CD14-positive monocyte (primary cell): ENCODE data around the gene OTOG. TPM values are rescaled to one million over a fixed set of nuclear protein-coding genes. Genes with fewer than 3 reads are reported as not detected.

ENCODE experiments used
- DNase-seq, 3 donors: peaks; one replicate each; pipeline ENCODE4 v3.0.0-alpha.2; 2011 to 2022
- H2AFZ ChIP-seq: 2 replicates; pipeline ENCODE4 v1.6.0; 2012; ENCODE audit warnings: mild to moderate bottlenecking, low read depth, low read length, inconsistent platforms; ENCODE audit not compliant: insufficient read depth, poor library complexity, severe bottlenecking
- H3K27ac ChIP-seq, 2 donors: 1 replicate in 1 of 2; 2 replicates in 1 of 2; pipeline ENCODE4 v1.5.1; 2012 to 2013; ENCODE audit warnings: low read length in 2 of 2, control low read depth in 1 of 2, inconsistent platforms in 1 of 2, low read depth in 1 of 2, mild to moderate bottlenecking in 1 of 2
- H3K27me3 ChIP-seq, 2 donors: one replicate each; pipeline versions ENCODE4 v1.6.0 to v1.6.1; 2011 to 2013; ENCODE audit warnings: low read length in 2 of 2; ENCODE audit not compliant: control insufficient read depth in 2 of 2, insufficient read depth in 2 of 2
- H3K36me3 ChIP-seq, 2 donors: replicated peaks in 1 of 2; 1 replicate in 1 of 2; 2 replicates in 1 of 2; pipeline versions ENCODE4 v1.5.1 to v1.6.1; 2012 to 2013; ENCODE audit warnings: low read length in 2 of 2, control low read depth in 1 of 2, inconsistent platforms in 1 of 2, mild to moderate bottlenecking in 1 of 2; ENCODE audit not compliant: insufficient read depth in 2 of 2, control insufficient read depth in 1 of 2
- H3K4me1 ChIP-seq, 2 donors: 1 replicate in 1 of 2; 2 replicates in 1 of 2; pipeline versions ENCODE4 v1.5.1 to v1.6.1; 2012 to 2013; ENCODE audit warnings: low read length in 2 of 2, control low read depth in 1 of 2, inconsistent platforms in 1 of 2, mild to moderate bottlenecking in 1 of 2, moderate library complexity in 1 of 2; ENCODE audit not compliant: insufficient read depth in 2 of 2, control insufficient read depth in 1 of 2
- H3K4me2 ChIP-seq: replicated peaks from 2 replicates; pipeline ENCODE3; 2012; ENCODE audit warnings: low read length, moderate library complexity, mild to moderate bottlenecking; ENCODE audit not compliant: poor library complexity, severe bottlenecking; ENCODE audit errors: extremely low read depth
- H3K4me3 ChIP-seq, 3 experiments: fragments of 200-600 bp in 1 of 3; sonication (generic) in 1 of 3; replicated peaks in 1 of 3; 1 replicate in 2 of 3; 2 replicates in 1 of 3; pipeline ENCODE4 v1.5.1; 2011 to 2013; ENCODE audit warnings: low read length in 3 of 3, mild to moderate bottlenecking in 3 of 3, control low read depth in 2 of 3, low read depth in 2 of 3, inconsistent platforms in 1 of 3, moderate library complexity in 1 of 3
- H3K79me2 ChIP-seq: 2 replicates; pipeline ENCODE4 v1.6.0; 2012; ENCODE audit warnings: mild to moderate bottlenecking, control low read depth, inconsistent platforms, low read length, moderate library complexity; ENCODE audit not compliant: insufficient read depth
- H3K9ac ChIP-seq: 2 replicates; pipeline ENCODE4 v1.6.0; 2017; ENCODE audit warnings: low read length, mild to moderate bottlenecking; ENCODE audit not compliant: insufficient read depth, poor library complexity, severe bottlenecking
- H3K9me3 ChIP-seq, 2 donors: replicated peaks in 1 of 2; 1 replicate in 1 of 2; 2 replicates in 1 of 2; pipeline versions ENCODE4 v1.5.1 to v1.6.1; 2012 to 2013; ENCODE audit warnings: low read length in 2 of 2, control low read depth in 1 of 2; ENCODE audit not compliant: control insufficient read depth in 1 of 2, insufficient read depth in 1 of 2
- H4K20me1 ChIP-seq: 2 replicates; pipeline ENCODE4 v1.6.0; 2012; ENCODE audit warnings: mild to moderate bottlenecking, low read length, control low read depth, moderate library complexity; ENCODE audit not compliant: insufficient read depth
- H3K27ac Mint-ChIP-seq, 7 donors: one replicate each; pipeline ENCODE4 v1.8.0; 2020; ENCODE audit warnings: mild to moderate bottlenecking in 7 of 7, mixed read lengths in 7 of 7, moderate library complexity in 6 of 7, inconsistent platforms in 2 of 7
- H3K27me3 Mint-ChIP-seq, 3 donors: one replicate each; pipeline ENCODE4 v1.8.0; 2021 to 2022; ENCODE audit warnings: low read depth in 3 of 3, mild to moderate bottlenecking in 3 of 3, mixed read lengths in 3 of 3, moderate library complexity in 3 of 3, inconsistent platforms in 1 of 3
- H3K36me3 Mint-ChIP-seq, 2 donors: one replicate each; pipeline ENCODE4 v1.8.0; 2020; ENCODE audit warnings: mixed read lengths in 2 of 2, inconsistent platforms in 1 of 2, mild to moderate bottlenecking in 1 of 2
- H3K4me1 Mint-ChIP-seq: one replicate; pipeline ENCODE4 v1.8.0; 2020; ENCODE audit warnings: mild to moderate bottlenecking, mixed read lengths
- H3K4me3 Mint-ChIP-seq, 2 donors: one replicate each; pipeline ENCODE4 v1.8.0; 2020; ENCODE audit warnings: mild to moderate bottlenecking in 2 of 2, mixed read lengths in 2 of 2, moderate library complexity in 1 of 2
- H3K9me3 Mint-ChIP-seq, 7 donors: one replicate each; pipeline ENCODE4 v1.8.0; 2020 to 2022; ENCODE audit warnings: mixed read lengths in 7 of 7, mild to moderate bottlenecking in 6 of 7, moderate library complexity in 6 of 7, inconsistent platforms in 2 of 7
- CTCF ChIP-seq: fragments of 200-600 bp; IDR thresholded peaks from one replicate; pipeline ENCODE4 v1.8.0; 2022; ENCODE audit warnings: antibody characterized with exemption, mild to moderate bottlenecking
- WGBS: methylation state at CpG from one replicate; pipeline ENCODE4 v1.1.5; 2013; ENCODE audit warnings: missing lambda C conversion rate; ENCODE audit not compliant: insufficient coverage; 5-methylcytosine and 5-hydroxymethylcytosine counted together
- intact Hi-C, 2 donors: fragments of 100-400 bp; cut with micrococcal nuclease; formaldehyde crosslinking; loops; one replicate each; pipeline versions ENCODE4 v1.15.0 to v1.15.1; 2023
- polyA plus RNA-seq, 3 donors: library from polyadenylated mRNA; depleted of rRNA in 1 of 3; unstranded in 2 of 3; stranded (reverse) in 1 of 3; fragments of 300-500 nt in 2 of 3; fragments of >200 nt in 1 of 3; fragmentation: Illumina TruSeq in 2 of 3; gene quantifications; 1 replicate in 2 of 3; 2 replicates in 1 of 3; pipeline ENCODE4 v1.2.3, GENCODE V29; 2012 to 2021

OTOG gene
- polyA plus RNA-seq, 3 donors, result not detected

GRCh38 chr11:17646451-17647145, 99.5 kb downstream of the OTOG start:
- intact Hi-C loops, result no loop called here
- Mint-ChIP-seq H3K27me3 (peaks cover 8 to 26% (median 10%) of the 10 kb centered on the region in 3 donors), H3K4me1 (no peaks in the 10 kb centered on the region), H3K9me3 (peaks cover 0 to 14% (median 6%) of the 10 kb centered on the region in 7 donors), H3K4me3 (no peak overlapping the region), H3K27ac (no peak overlapping the region), H3K36me3 (no peaks in the 10 kb centered on the region)
- H3K4me3 ChIP-seq, result no peak overlapping the region
- no peak overlapping the region for H3K4me2 ChIP-seq
- no peaks in the 10 kb centered on the region for H3K79me2 ChIP-seq
- no peak overlapping the region for H3K9ac ChIP-seq
- no peaks in the 10 kb centered on the region for H3K36me3 ChIP-seq
- H3K27me3 ChIP-seq, result peaks cover 2 to 14% of the 10 kb centered on the region in 2 donors
- H2AFZ ChIP-seq, result no peak overlapping the region
- 83% methylated on average over 1 of the region's 8 CpGs for WGBS
- no peak for TF ChIP-seq CTCF
- H3K9me3 ChIP-seq, result no peaks in the 10 kb centered on the region
- no peak overlapping the region for H3K27ac ChIP-seq
- no peaks in the 10 kb centered on the region for H4K20me1 ChIP-seq
- DNase-seq, result no peak
- H3K4me1 ChIP-seq, result no peaks in the 10 kb centered on the region

- Histone ChIP-seq H2AFZ (no peak overlapping the region), H3K36me3 (no peaks in the 10 kb centered on the region), H3K9ac (no peak overlapping the region), H3K4me3 (no peak overlapping the region), H3K27me3 (peaks cover 2 to 14% of the 10 kb centered on the region in 2 donors), H3K79me2 (no peaks in the 10 kb centered on the region), H4K20me1 (no peaks in the 10 kb centered on the region), H3K4me1 (no peaks in the 10 kb centered on the region), H3K27ac (no peak overlapping the region), H3K9me3 (no peaks in the 10 kb centered on the region), H3K4me2 (no peak overlapping the region)
- H3K36me3 Mint-ChIP-seq, result no peaks in the 10 kb centered on the region
- DNase-seq, result no peak
- no peak overlapping the region for H3K27ac Mint-ChIP-seq
- peaks cover 0 to 16% (median 6%) of the 10 kb centered on the region in 7 donors for H3K9me3 Mint-ChIP-seq
- H3K27me3 Mint-ChIP-seq, result peaks cover 9 to 32% (median 13%) of the 10 kb centered on the region in 3 donors
- H3K4me1 Mint-ChIP-seq, result no peaks in the 10 kb centered on the region
- no peak for TF ChIP-seq CTCF
- WGBS, result 95% methylated on average over 2 of the region's 4 CpGs
- intact Hi-C loops, result no loop called here
- H3K4me3 Mint-ChIP-seq, result peak overlapping the region in 1 of 2 donors; percentile 18
Observed at GRCh38 chr11:17648528-17648927, 101.5 kb downstream of the OTOG start.
